HL-60/S4 (cell line): ENCODE measurements around the gene CYBA.

ENCODE experiments used
- in situ Hi-C: fragments of 300-500 bp; cut with MboI; formaldehyde crosslinking; loops from 2 replicates; pipeline ENCODE4 v1.14.3; 2022; ENCODE audit warnings: low sequenced_read_pairs

Gene CYBA

DNA sequence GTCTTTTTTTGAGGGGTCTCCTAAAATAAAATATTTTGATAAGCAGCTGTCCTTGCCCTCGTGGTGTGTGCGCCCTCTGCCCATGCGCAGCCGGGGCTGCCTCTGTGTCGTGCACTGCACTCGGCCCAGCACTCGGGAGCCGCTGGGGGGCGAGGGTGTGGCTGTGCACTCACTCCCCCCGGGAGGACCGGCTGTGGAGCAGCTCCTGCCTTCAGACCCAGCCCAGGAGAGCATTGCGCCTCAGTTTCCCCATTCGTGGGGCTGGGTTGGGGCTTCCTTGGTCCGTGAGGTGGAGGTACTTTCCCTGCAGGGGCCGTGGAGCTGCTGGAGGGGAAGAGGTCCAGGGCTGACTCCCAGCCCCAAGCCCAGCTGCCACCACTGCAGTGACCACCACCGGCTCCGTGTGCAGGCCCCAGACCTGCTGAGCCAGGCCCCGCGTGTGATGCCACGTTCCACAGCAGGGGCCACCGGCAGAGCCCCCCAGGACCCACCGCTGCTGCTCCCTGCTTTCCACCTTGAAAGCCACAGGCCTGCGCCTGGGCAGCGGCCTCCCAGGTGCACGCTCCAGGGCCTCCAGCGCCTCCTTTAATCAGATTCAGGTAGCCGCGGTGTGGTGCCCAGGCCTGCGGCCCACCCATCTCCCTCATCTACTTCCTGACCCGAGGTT lies 18.8 kb downstream of the CYBA start:
- in situ Hi-C loops: no loop called here

DNA sequence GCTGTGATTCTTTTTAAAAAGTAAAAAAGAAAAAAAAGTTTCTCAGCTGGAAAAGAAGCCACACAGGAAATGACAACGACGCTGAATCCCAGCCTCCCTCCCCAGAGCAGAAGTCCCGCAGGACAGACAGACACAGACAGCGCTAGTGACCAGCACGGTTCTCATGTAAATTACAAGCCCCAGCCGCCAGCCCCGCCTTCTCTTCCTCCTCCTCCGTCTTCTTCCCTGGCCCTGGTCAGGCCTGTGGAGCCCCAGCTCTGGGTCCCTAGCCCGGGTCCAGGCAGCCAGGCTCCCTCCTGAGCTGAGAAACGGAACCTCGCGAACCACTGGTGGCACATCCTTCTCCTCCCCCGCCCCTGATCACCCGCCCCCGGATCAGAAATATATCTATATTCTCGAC lies 19.5 kb downstream of the CYBA start:
- in situ Hi-C loops: no loop called here

DNA sequence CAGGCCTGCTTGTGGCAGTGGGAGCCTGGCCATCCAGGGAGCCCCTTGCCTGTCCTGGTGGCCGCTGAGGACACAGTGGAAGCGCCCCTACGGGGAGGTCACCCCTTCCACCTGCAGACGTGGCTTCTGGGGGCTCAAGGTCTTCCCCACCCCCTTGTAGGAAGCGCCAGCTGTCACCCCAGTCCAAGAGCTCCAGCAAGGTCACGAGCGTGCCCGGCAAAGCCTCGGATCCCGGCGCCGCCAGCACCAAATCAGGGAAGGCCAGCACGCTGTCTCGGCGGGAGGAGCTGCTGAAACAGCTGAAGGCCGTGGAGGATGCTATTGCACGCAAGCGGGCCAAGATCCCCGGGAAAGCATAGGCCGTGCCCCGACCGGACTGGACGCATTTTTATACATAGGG lies 19.9 kb downstream of the CYBA start:
- in situ Hi-C loops: no loop called here

DNA sequence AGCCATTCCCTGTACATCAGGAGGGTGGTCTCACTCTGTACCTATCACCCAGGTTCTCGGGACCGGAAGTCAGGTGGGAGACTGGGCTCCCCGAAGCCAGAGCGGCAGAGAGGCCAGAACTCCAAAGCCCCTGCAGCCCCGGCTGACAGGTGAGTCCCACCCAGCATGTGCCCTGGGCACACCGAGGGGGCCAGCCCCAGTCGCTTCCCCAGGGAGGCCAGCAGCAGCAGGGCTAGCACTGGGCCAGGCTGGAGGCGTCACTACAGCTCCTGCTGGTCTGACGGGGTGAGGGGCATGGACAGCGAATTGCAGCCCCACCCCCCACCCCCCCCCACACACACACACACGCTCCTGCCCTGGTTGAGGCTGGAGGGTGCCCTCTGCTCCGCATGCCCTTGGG lies 20.4 kb downstream of the CYBA start:
- in situ Hi-C loops: no loop called here

DNA sequence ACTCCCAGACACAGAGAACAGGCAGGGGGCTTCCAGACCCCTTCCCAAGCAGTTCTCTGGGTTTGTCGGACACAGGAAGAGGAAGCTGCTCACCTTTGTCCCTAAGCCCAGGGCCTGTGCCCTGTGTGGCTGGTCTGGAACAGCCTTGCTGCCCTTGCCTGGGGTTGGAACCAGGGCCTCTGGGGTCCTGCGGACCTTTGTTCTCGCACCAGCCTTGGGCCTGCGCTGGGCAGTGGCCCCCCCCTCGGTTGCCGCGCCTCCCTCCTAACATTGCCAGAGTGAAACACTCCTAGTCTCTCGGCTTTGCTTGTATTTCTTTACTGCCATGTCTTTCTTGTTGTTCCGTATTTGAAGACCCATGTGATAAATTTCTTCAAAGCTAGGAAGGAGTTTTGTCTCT lies 21.0 kb downstream of the CYBA start:
- in situ Hi-C loops: no loop called here

DNA sequence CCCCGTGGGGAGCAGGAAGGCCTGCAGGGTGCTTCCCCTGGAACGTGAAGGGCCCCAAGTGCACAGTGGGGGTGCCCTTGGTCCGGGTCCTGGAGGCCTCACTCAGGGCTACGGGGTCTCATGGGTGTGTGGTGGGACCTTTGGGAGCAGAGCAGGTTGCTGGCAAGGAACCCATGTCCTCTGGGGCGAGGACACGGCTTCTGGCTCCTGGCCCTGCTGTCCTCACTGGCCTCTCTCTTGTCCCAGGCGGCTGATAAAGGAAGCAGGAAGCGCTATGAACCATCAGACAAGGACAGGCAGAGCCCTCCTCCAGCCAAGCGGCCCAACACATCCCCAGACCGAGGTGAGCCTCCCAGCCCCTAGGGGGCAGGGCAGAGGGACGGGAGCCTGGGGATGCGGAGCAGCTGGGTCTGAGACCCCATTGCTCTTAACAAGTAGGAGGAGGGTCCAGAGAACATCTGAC lies 22.3 kb downstream of the CYBA start:
- in situ Hi-C loops: no loop called here

DNA sequence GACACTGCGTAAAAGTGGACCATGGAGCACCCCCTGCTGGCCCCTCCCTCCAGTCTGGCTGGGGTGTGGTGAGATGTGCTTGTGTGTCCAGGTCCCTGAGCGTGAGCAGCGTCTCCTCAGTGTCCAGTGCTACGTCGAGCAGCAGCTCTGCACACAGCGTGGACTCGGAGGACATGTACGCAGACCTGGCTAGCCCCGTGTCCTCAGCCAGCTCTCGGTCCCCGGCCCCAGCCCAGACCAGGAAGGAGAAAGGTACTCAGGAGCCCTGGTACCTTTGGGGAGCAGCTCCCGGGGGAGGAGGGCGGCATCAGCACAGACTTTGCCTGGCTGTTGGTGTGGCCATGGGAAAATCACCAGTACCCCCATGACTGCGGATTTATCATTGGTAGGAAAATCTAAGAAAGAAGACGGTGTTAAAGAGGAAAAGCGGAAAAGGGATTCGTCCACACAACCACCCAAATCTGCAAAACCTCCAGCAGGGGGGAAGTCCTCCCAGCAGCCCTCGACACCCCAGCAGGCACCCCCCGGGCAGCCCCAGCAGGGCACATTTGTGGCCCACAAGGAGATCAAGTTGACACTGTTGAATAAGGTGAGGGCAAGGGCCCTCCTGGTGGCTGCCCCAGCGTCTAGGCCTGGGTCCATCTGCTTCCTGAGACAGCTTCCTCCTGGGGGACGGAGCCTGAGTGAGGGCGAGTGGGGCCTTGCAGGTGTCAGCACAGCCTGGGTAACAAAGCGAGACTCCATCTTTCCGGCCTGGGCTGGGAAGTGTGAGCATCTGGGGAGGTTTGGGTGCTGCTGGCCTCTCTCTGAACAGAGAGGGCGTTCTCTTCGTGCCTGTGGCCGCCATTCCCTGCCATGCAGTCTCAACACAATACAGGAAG lies 23.1 kb downstream of the CYBA start:
- in situ Hi-C loops: no loop called here

DNA sequence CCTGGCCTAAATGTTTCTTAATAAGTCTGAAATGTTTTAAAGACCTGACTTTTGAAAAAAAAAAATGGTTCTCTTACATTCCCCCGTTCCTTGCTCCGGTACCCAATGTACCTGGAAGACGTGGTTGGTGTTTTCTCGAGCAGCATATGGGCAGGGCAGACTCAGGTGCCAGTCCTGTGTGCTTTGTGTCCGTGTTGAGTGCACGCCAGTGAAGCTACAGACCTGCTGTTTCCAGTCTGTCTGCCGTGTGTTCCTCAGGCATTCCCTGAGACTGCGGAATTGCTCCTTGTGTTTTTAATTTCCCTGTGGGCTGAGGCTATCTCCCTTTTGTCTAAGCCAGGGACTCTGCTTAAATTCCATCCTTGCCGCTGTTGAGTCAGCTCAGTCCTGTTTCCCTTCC lies 24.2 kb downstream of the CYBA start:
- in situ Hi-C loops: no loop called here

DNA sequence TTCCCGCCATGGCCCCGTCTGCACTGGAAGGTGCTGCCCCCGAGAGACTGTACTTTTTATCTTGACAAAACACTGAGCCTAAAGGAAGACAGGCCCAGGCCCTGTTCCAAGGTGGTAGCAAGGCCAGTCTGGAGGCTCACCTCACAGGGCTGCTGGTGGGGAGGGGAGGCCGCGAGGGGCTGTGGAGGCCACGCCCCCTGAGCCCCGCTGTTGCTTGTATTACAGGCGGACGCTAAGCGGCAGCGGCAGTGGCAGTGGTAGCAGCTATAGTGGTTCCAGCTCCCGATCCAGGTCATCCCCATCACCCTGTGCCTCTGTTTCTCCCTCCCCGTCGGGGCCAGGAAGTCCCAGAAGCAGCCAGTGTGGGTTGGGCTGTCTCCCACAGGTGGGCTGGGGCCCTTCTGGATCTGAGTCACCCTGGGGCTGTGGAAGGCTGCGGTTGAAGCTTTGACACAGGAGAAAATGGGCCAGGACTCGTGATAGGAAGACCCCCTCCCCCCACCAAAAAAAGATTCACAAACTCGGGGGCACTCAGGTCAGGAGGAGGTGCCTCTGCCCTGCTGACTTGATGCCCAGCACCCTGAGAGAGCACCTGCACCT lies 25.8 kb downstream of the CYBA start:
- in situ Hi-C loops: no loop called here

DNA sequence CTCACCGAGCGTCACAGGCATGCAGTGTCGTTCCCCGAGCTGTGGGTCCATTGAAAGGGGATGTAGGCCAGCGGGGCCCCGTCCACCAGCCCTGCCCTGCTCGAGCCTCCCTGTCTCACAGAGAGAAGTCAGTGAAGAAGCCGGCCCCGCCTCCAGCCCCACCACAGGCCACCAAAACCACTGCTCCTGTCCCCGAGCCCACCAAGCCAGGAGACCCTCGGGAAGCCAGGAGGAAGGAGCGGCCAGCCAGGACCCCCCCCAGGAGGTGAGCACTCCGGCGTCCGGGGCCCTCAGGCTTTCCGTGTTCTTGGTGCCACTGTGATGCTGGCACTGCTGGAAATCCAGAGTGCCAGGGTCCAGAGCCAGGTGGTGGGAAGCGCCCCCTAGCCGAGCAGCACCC lies 26.4 kb downstream of the CYBA start:
- in situ Hi-C loops: no loop called here

DNA sequence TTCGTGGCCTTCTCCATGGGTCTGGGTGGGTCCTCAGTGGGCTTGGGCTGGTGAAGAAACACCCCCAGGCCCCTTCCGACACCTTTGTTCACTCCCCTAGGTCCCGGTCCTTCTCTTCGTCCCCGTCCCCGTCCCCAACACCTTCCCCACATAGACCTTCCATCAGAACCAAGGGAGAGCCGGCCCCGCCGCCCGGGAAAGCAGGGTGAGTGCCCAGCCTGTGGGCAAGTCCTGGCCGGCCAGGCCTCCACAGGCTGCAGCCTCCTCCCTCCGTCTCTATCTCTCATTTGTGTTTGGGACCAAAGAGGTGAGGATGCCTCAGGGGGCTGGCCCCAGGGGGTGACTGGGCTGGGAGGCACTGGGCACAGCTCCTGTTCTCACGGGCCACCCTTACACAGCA lies 27.0 kb downstream of the CYBA start:
- in situ Hi-C loops: no loop called here

DNA sequence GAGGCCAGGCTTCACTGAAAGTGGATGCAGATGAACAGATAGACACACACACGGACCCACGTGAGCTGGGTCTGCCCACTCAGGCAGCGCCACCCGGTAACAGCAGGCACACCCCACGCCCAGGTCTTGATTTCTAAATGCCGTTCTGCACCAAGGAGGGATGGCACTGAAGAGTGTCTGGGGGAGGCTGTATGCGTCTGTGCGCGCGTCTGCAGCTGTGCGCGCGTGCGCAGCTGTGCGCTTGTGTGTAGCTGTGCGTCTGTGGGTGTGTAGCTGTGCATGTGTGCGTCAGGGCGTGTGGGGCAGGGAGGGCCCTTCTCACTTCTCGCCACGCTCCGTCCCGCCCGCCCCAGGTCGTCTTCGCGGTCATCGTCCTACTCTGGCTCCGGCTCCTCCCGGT lies 28.0 kb downstream of the CYBA start:
- in situ Hi-C loops: no loop called here

DNA sequence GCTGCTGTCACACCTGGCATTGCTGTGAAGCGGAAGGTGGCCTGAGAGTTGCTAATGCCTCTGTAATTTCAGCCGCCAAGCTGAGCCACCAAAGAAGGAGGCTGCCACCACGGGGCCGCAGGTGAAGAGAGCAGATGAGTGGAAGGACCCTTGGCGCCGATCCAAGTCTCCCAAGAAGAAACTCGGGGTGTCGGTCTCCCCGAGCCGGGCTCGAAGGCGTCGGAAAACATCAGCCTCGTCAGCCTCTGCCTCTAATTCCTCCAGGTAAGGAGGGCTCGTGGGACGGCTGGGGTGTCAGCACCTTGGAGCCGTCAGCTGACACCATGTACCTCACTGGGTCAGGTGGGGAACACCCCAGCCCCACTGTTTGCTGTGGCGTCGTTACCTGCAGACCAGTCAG lies 28.7 kb downstream of the CYBA start:
- in situ Hi-C loops: no loop called here

DNA sequence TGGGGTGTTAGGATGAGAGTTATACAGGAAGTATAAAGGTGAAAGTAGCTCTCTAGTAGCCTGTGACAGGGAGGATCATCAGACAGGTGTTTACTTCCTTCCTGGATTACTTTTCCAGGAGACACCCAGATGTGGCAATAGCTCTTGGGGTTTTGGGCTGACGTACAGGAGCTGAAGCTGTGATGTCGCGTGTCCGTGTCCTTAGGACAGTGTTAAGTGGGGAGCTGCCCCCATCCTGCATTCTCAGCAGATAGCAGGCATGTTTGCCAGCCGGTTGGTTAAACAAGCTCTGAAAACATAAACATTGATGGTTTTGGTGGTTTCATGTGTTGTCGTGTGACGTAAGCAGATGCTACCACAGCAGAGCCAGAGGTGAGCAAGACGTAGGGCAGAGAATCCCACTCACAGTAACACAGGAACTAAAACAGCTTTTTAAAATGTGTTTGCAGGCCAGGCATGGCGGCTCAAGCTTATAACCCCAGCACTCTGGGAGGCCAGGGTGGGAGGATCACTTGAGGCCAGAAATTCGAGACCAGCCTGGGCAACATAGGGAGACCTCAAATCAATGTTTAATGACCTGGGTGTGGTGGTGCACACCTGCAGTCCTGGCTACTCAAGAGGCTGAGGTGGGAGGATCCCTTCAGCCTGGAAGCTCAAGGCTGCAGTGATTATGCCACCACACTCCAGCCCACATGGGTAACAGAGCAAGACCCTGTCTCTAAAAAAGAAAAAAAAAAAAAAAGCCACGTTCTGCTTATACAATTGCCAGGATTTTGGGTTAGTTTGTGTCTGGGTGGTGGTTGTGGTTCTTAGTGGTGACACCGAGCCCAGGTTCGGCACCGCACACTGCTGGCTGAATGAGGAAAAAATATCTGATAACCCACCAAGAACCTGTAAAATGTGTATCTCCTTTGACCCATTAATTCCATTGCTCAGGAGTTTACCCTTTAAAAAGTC lies 30.7 kb downstream of the CYBA start:
- in situ Hi-C loops: no loop called here

DNA sequence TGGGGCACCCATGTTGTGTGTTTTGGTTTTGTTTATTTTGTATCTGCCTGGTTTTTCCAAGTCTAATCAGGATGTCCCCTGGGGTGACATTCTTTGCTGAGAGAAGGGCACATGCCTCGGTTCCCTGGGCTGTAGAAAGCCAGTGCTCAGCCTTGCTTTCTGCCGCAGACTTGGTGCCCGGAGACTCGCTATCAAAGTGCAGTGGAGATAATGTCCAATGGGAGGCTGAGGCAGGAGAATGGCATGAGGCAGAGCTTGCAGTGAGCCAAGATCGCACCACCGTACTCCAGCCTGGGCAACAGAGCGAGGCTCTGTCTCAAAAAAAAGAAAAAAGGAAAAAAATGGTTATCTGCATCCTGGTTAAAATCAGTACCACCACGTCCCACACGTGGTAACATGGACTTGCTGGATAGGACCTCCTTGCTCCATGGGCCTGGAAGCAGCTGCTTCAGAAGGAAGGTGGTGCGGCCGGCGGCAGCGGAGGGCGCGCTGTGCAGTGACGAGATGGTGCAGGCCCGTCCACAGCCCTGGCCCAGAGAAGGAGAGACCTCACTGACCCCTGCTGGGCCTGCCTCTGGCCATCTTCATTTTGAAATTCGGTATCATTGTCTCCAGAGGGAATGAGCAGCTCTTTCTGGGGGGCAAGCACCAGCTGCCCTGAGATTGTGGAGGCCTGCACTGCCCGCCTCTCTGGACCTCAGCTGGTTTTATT lies 31.7 kb downstream of the CYBA start:
- in situ Hi-C loops: no loop called here

DNA sequence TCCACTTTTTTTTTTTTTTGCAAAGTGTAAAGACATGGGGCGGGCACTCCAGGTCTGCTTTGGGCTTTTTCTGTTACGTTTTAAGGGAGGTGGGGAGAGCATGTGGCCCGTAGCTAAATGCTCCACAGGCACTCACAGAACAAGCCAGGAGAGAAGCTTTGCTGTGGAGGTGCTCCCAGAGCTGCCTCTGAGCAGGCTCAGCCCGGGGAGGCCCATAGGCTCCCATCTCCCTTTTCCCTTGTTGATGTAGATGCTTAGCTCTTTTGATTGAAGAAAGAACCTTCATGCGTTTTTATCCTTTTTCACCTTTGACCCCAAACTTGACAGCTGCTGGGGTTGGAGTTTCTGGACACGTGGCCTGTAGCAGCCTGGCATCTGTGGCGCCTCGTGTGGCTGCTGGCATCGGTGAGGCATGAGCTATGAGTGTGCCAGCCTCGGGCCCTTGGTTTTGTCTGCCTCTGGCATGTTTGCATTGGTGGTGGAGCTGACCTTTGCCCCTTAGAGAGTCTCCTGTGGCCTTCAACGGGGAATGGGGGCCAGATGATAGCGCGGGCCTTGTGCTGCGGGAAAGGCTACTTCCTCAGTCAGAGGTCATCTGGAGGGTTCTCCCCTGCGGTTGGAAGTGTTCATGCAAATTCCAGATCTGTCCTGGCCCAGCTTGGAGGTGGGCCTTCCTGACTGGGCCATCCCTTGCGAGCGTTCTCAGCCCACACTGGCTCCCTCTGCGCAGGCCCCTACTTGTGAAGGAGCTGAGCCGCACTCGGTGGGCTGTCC lies 32.5 kb downstream of the CYBA start:
- in situ Hi-C loops: no loop called here

DNA sequence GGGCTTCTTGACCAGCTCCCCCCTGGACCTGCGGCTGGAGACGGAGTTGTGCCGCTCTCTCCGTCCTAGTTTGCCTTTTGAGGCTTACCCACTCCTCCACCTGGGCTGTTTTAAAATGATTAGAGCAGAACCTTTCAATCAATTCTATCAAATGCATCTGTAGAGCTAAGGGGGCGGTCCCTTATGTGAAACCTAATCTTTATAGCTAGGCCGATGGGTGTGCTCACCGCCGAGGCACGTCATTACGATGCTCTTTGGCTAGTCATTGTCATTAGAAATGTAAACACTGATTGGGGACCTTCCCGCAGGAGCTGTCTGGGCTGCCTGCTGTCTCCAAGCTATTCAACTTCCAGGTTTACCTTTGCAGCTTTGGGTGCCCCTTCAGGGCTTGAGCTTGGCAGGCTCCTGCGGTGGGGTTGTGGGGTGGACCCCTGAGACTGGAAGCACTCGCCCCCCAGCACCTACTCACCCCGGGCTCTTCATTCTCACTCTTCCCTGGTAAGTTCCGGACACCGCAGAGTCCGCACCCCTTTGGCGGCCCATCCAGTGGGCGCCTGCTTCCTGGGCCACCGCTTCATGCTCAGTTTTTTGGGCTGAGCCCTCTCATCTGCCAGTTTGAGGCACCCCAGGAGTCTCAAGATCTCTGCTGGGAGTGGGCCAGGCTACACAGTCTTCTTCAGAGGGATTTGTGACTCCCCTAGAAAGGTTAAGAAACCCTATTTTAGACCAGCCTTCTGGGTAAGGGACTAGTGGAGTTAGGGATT lies 33.4 kb downstream of the CYBA start:
- in situ Hi-C loops: no loop called here

DNA sequence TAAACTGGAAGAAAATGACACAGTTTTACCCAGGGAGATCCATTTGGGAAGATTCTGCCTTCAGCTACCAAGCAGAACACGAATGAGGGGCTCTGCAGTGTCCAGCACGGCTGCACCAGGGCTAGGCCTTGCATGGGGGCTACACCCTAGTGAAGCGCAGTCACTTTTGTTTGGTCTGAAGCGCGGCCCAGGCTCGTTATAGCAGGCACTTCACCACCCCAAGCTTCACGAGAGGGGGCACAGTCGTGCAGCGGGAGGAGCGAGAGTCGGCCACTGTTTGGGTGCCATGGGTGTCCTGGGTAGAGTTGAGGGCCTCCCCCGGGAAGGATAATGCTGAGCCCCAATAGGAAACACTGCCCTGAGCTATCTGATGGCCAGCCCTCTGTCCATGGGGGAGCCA lies 34.1 kb downstream of the CYBA start:
- in situ Hi-C loops: no loop called here

DNA sequence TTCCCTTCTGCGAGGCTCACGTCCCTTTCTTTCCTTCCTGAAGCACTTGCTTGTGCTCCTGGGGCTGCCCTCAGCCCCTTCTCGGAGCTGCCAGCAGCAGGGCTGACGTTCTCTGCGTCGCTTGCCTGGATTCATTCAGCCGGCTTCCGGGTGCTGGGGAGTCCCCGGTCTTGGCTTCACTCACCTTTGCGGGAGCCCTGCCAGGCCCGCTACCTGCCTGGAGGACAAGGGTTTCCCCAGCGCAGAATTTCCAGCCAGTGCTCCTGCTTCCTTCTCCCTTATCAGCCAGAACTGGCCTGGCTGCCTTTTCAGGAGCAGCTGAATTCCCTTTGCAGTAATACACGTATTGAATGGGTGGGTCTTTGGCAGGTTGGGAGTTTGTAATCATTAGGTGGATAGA lies 34.5 kb downstream of the CYBA start:
- in situ Hi-C loops: no loop called here
